Kidney (tissue), 14 donors: ENCODE results near the gene AHCTF1. TPM values are rescaled to one million over a fixed set of nuclear protein-coding genes. Genes with fewer than 3 reads are reported as not detected.
A peak's percentile ranks its signal among the peaks of the same experiment; 100 is the strongest.

Experiments
- DNase-seq, 5 donors: peaks; one replicate each; pipeline ENCODE4 v3.0.0-alpha.2; 2013 to 2020
- FAIRE-seq: peaks from 2 replicates; lab custom pipeline; 2012; peaks lifted over from hg19 to GRCh38; lab: Jason Lieb, UNC
- H3K27ac ChIP-seq, 2 donors: one replicate each; pipeline ENCODE4 v1.7.0; 2013; ENCODE audit warnings: low read depth in 2 of 2, low read length in 2 of 2, inconsistent platforms in 1 of 2
- H3K27me3 ChIP-seq: one replicate; pipeline ENCODE4 v1.7.1; 2013; ENCODE audit warnings: low read length, inconsistent platforms; ENCODE audit not compliant: control insufficient read depth, insufficient read depth
- H3K36me3 ChIP-seq, 3 donors: one replicate each; pipeline versions ENCODE4 v1.7.0 to v1.7.1; 2013; ENCODE audit warnings: low read length in 3 of 3, control low read depth in 1 of 3, inconsistent platforms in 1 of 3; ENCODE audit not compliant: insufficient read depth in 3 of 3, control insufficient read depth in 2 of 3
- H3K4me1 ChIP-seq, 3 donors: one replicate each; pipeline versions ENCODE4 v1.7.0 to v1.7.1; 2013; ENCODE audit warnings: low read length in 3 of 3, inconsistent platforms in 1 of 3, low read depth in 1 of 3; ENCODE audit not compliant: control insufficient read depth in 2 of 3, insufficient read depth in 2 of 3
- H3K4me3 ChIP-seq, 3 donors: one replicate each; pipeline versions ENCODE4 v1.7.0 to v1.8.1; 2013; ENCODE audit warnings: low read length in 3 of 3, control low read depth in 1 of 3, inconsistent platforms in 1 of 3
- H3K9ac ChIP-seq, 3 donors: one replicate each; pipeline versions ENCODE4 v1.7.0 to v1.7.1; 2013; ENCODE audit warnings: low read length in 3 of 3, control low read depth in 1 of 3, inconsistent platforms in 1 of 3
- H3K9me3 ChIP-seq, 3 donors: one replicate each; pipeline versions ENCODE4 v1.7.0 to v1.7.1; 2013; ENCODE audit warnings: low read length in 3 of 3, control low read depth in 1 of 3, inconsistent platforms in 1 of 3; ENCODE audit not compliant: control insufficient read depth in 2 of 3, insufficient read depth in 1 of 3
- intact Hi-C: fragments of 100-400 bp; cut with DNase I; formaldehyde crosslinking; loops from one replicate; pipeline ENCODE4 v1.11.1; 2022
- polyA plus RNA-seq: library from polyadenylated mRNA; stranded (reverse); fragments of 350-450 nt; fragmentation: Illumina TruSeq; extraction: RNeasy Lipid Tissue Mini Kit (QIAGEN cat#74804); gene quantifications from one replicate; pipeline ENCODE4 v1.2.3, GENCODE V29; 2014; ENCODE audit warnings: low read depth, low replicate concordance; ENCODE audit not compliant: insufficient read depth
- total RNA-seq: library from RNA; stranded (reverse); fragmentation: NEBNext Ultra II Directional; extraction: Animal tissue kit (Norgen Biotek cat#: 25700); gene quantifications from one replicate; pipeline ENCODE4 v1.2.1, GENCODE V29; 2021
- TF ChIP-seq, protein P1 (sequence below): IDR thresholded peaks from 3 replicates; pipeline ENCODE4 v1.5.1; 2012; ENCODE audit warnings: mild to moderate bottlenecking, moderate library complexity, borderline replicate concordance; ENCODE audit not compliant: insufficient read depth; ENCODE audit errors: extremely low read depth
- donor health status: control.
- donor health status: control.
- donor health status: control.
- donor health status: control.
- donor health status: control.
- donor health status: DM: yes; HTN: yes; CAD: no.
- donor health status: Normal renal cell carcinoma (clear cell type).

The AHCTF1 gene
- total and polyA plus RNA-seq, 2 donors from 2014 or later = 5.2 to 30.1 TPM

DNA sequence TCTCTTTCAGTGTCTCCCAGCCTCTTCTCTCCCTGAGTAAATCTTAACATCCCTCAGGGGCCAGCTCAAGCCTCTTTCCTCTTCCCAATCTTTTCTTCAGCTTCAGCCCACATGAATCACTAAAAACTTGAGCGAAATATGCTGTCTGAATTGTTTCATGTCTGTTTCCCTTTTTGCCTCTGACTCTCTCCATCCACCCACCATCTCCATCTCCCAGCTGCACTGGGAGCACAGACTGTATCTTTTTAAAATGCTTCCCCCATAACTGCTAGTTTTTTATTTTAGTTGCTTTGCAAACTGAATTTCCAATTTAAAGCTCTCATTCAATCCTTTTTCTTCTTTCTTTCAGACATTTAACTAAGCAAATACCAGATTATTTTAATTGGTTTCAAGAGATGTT, 3.0 kb upstream of the AHCTF1 start:
- no peaks in the 10 kb centered on the region for H3K27me3 ChIP-seq
- no peak overlapping the region for H3K9ac ChIP-seq
- H3K4me1 ChIP-seq = peaks cover 0 to 5% (median 4%) of the 10 kb centered on the region in 3 donors
- TF ChIP-seq, protein P1, sequence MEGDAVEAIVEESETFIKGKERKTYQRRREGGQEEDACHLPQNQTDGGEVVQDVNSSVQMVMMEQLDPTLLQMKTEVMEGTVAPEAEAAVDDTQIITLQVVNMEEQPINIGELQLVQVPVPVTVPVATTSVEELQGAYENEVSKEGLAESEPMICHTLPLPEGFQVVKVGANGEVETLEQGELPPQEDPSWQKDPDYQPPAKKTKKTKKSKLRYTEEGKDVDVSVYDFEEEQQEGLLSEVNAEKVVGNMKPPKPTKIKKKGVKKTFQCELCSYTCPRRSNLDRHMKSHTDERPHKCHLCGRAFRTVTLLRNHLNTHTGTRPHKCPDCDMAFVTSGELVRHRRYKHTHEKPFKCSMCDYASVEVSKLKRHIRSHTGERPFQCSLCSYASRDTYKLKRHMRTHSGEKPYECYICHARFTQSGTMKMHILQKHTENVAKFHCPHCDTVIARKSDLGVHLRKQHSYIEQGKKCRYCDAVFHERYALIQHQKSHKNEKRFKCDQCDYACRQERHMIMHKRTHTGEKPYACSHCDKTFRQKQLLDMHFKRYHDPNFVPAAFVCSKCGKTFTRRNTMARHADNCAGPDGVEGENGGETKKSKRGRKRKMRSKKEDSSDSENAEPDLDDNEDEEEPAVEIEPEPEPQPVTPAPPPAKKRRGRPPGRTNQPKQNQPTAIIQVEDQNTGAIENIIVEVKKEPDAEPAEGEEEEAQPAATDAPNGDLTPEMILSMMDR = no peak
- H3K36me3 ChIP-seq = no peaks in the 10 kb centered on the region
- H3K4me3 ChIP-seq = no peak overlapping the region
- intact Hi-C loops = no loop called here
- no peak overlapping the region for H3K27ac ChIP-seq
- no peaks in the 10 kb centered on the region for H3K9me3 ChIP-seq
- FAIRE-seq (no peak), DNase-seq (no peak)

DNA sequence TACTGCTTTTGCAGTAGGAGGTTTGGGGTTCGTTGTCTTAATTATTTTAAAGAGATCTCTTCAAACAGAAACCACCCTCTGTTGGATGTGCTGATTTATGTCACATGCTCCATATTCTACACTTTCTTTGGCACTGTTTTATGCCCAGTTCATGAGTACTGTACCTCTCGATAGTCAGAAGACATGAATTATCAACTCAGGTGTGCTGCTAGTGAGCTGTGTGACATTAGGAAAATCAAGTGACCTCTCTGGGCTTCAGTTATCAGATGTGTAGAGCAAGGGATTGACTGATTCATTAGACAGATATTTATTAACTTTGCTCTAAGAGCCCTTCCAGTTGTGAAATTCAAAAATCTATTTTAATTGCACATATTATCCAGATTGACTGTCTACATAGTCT, 2.1 kb upstream of the AHCTF1 start:
- Histone ChIP-seq H3K9ac (no peak overlapping the region), H3K36me3 (no peaks in the 10 kb centered on the region), H3K27me3 (no peaks in the 10 kb centered on the region), H3K4me3 (no peak overlapping the region), H3K9me3 (no peaks in the 10 kb centered on the region), H3K4me1 (peaks cover 0 to 5% (median 4%) of the 10 kb centered on the region in 3 donors), H3K27ac (no peak overlapping the region)
- TF ChIP-seq, protein P1 = no peak
- DNase-seq (no peak), FAIRE-seq (no peak)
- intact Hi-C loops = no loop called here

DNA sequence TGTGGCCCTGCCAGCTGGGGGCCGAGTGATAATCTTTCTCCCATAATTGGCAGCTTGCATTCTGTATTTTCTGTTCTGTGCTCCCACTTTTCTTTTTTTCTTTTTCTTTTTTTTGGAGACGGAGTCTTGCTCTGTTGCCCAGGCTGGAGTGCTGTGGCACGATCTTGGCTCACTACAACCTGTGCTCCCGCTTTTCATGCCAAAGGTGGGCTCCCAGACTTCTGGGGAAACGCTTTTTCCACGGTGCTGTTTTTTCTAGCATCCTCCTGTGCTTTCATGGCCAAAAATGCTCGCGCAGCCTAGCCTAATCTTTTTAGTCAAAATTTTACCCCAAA, 585 bp upstream of the AHCTF1 start:
- TF ChIP-seq, protein P1 = no peak

DNA sequence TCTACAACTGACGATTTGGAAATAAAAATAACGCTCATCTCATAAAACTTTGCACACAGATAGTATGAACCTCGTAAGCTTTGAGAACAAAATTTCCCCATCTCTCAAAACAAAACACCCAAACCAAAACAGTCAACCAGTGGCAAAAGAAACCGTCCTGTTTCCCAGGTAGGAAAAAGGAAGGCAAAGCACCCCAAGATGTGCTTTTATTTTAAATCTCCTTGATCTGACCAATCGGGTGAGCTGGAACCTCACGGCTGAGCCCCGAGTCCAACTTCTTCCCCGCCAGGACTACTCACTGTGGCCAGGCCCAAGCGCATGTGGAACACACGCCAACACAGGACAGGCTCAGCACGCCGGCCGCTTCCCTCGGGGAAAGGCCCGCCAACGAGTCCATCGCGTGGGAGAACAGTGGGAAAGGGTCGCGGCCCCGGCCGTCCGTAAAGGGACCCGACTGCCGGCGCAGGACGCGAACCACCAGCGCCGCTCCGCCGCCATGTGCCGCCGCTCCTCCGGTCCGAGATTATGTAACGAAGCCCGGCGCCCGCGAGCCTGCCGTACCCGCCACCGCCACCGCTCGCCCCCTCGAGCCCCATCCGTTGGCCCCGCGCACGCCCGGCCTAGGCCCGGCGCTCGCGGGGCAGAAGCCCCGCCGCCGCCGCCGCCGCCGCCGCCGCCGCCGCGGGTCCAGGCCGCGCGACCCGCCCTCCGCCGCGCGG, 759 bp downstream of the AHCTF1 start:
- no peaks in the 10 kb centered on the region for H3K9me3 ChIP-seq
- peak overlapping the region; percentile 78 to 94 (median 84) for H3K4me3 ChIP-seq
- no peaks in the 10 kb centered on the region for H3K27me3 ChIP-seq
- DNase-seq = peak; percentile 51 to 87 (median 72)
- intact Hi-C loops = no loop called here
- peak overlapping the region; percentile 71 to 95 (median 80) for H3K9ac ChIP-seq
- peak overlapping the region; percentile 76 to 95 for H3K27ac ChIP-seq
- FAIRE-seq = no peak
- TF ChIP-seq, protein P1 = no peak
- peaks cover 0 to 5% (median 4%) of the 10 kb centered on the region in 3 donors for H3K4me1 ChIP-seq
- H3K36me3 ChIP-seq = no peaks in the 10 kb centered on the region

More for the DNA sequence above, 585 bp upstream of the AHCTF1 start:
- no peaks in the 10 kb centered on the region for H3K27me3 ChIP-seq
- H3K4me3 ChIP-seq = peak overlapping the region; percentile 63 to 78 (median 72)
- peak in 1 of 5 donors; percentile 16 for DNase-seq
- no peaks in the 10 kb centered on the region for H3K9me3 ChIP-seq
- intact Hi-C loops = no loop called here
- no peak for FAIRE-seq
- H3K4me1 ChIP-seq = peaks cover 0 to 5% (median 4%) of the 10 kb centered on the region in 3 donors
- H3K9ac ChIP-seq = peak overlapping the region; percentile 34 to 48 (median 40)
- H3K36me3 ChIP-seq = no peaks in the 10 kb centered on the region
- H3K27ac ChIP-seq = no peak overlapping the region
